HepG2 (cell line): ENCODE data around the gene WDR54. TPM values are rescaled to one million over a fixed set of nuclear protein-coding genes. Genes with fewer than 3 reads are reported as not detected.
A peak's percentile ranks its signal among the peaks of the same experiment; 100 is the strongest.

Source experiments
- ELF1 ChIP-seq: sonication (generic); formaldehyde crosslinking; IDR thresholded peaks from 2 replicates; pipeline ENCODE4 v1.4.0; 2020; ENCODE audit warnings: missing genetic modification reagents
- FLYWCH1 ChIP-seq: sonication (generic); formaldehyde crosslinking; IDR thresholded peaks from 2 replicates; pipeline ENCODE4 v1.8.1; 2023; ENCODE audit warnings: mild to moderate bottlenecking, missing genetic modification reagents
- FOXO1 ChIP-seq: sonication (generic); formaldehyde crosslinking; IDR thresholded peaks from 2 replicates; pipeline ENCODE4 v1.4.0; 2020; ENCODE audit warnings: missing genetic modification reagents
- GABPA ChIP-seq, 2 experiments: IDR thresholded peaks; 2 replicates each; pipeline ENCODE4 v1.6.1; 2011 to 2016; ENCODE audit warnings: low read depth in 2 of 2, low read length in 1 of 2, missing biosample characterization in 1 of 2, missing genetic modification characterization in 1 of 2
- HIVEP1 ChIP-seq: sonication (generic); formaldehyde crosslinking; IDR thresholded peaks from 2 replicates; pipeline ENCODE4 v1.4.0; 2020; ENCODE audit warnings: mild to moderate bottlenecking, missing genetic modification reagents
- HOXA3 ChIP-seq: sonication (generic); formaldehyde crosslinking; IDR thresholded peaks from 2 replicates; pipeline ENCODE4 v1.5.0; 2020; ENCODE audit warnings: missing genetic modification reagents
- HOXA7 ChIP-seq: sonication (generic); formaldehyde crosslinking; IDR thresholded peaks from 2 replicates; pipeline ENCODE4 v1.8.1; 2022; ENCODE audit warnings: mild to moderate bottlenecking, missing genetic modification reagents, moderate library complexity
- IRF1 ChIP-seq: sonication (generic); formaldehyde crosslinking; IDR thresholded peaks from 2 replicates; pipeline ENCODE4 v1.4.0; 2020; ENCODE audit warnings: low read depth, mild to moderate bottlenecking, missing genetic modification reagents
- MLXIP ChIP-seq: sonication (generic); formaldehyde crosslinking; IDR thresholded peaks from 2 replicates; pipeline ENCODE4 v1.9.0; 2021; ENCODE audit warnings: missing genetic modification reagents, borderline replicate concordance
- NCOA2 ChIP-seq: sonication (generic); formaldehyde crosslinking; IDR thresholded peaks from 2 replicates; pipeline ENCODE4 v1.8.0; 2022; ENCODE audit warnings: inconsistent platforms
- PCBP1 ChIP-seq: fragments of 200-400 bp; formaldehyde crosslinking; IDR thresholded peaks from 2 replicates; pipeline ENCODE4 v1.6.1; 2017; ENCODE audit warnings: mild to moderate bottlenecking, low read depth, low read length, borderline replicate concordance
- TBP ChIP-seq: sonication (generic); formaldehyde crosslinking; IDR thresholded peaks from 2 replicates; pipeline ENCODE4 v1.5.0; 2020; ENCODE audit warnings: missing genetic modification reagents
- TERF1 ChIP-seq: sonication (generic); formaldehyde crosslinking; IDR thresholded peaks from 2 replicates; pipeline ENCODE4 v1.8.0; 2022; ENCODE audit warnings: mild to moderate bottlenecking, missing genetic modification reagents, moderate library complexity
- THAP8 ChIP-seq: sonication (generic); formaldehyde crosslinking; IDR thresholded peaks from 2 replicates; pipeline ENCODE4 v1.5.1; 2020; ENCODE audit warnings: missing genetic modification reagents, mild to moderate bottlenecking, borderline replicate concordance
- ZBTB20 ChIP-seq: sonication (generic); formaldehyde crosslinking; IDR thresholded peaks from 2 replicates; pipeline ENCODE4 v1.8.1; 2023; ENCODE audit warnings: missing genetic modification reagents, low read depth, mild to moderate bottlenecking, borderline replicate concordance
- ZBTB39 ChIP-seq: sonication (generic); formaldehyde crosslinking; IDR thresholded peaks from 2 replicates; pipeline ENCODE4 v1.5.0; 2020; ENCODE audit warnings: missing genetic modification reagents
- ZC3H4 ChIP-seq: sonication (generic); formaldehyde crosslinking; IDR thresholded peaks from 2 replicates; pipeline ENCODE4 v1.4.0; 2020; ENCODE audit warnings: missing genetic modification reagents, borderline replicate concordance
- ZNF230 ChIP-seq: sonication (generic); formaldehyde crosslinking; IDR thresholded peaks from 2 replicates; pipeline ENCODE4 v1.4.0; 2020; ENCODE audit warnings: mild to moderate bottlenecking, missing genetic modification reagents
- ZNF24 ChIP-seq: fragments of 450-650 bp; IDR thresholded peaks from 2 replicates; pipeline ENCODE4 v1.6.1; 2017; ENCODE audit warnings: antibody characterized with exemption, mild to moderate bottlenecking
- ZNF292 ChIP-seq: sonication (generic); formaldehyde crosslinking; IDR thresholded peaks from 2 replicates; pipeline ENCODE4 v1.8.1; 2022; ENCODE audit warnings: mild to moderate bottlenecking, low read depth, missing genetic modification reagents, borderline replicate concordance
- ZNF615 ChIP-seq: sonication (generic); formaldehyde crosslinking; IDR thresholded peaks from 2 replicates; pipeline ENCODE4 v1.5.0; 2020; ENCODE audit warnings: mild to moderate bottlenecking, missing genetic modification reagents, borderline replicate concordance
- polyA plus RNA-seq, 8 experiments: library from polyadenylated mRNA; depleted of rRNA in 3 of 8; stranded (reverse) in 7 of 8; unstranded in 1 of 8; fragments of >200 nt; fragmentation: Illumina TruSeq in 4 of 8; extraction: Trizol in 4 of 8; gene quantifications; 2 replicates each; pipeline versions ENCODE4 v1.2.1 to v1.2.3, GENCODE V29; 2011 to 2016; ENCODE audit warnings: low read depth in 4 of 8, missing spikeins in 1 of 8, mixed read lengths in 1 of 8; ENCODE audit not compliant: insufficient read depth in 1 of 8
- total RNA-seq, 5 experiments: library from RNA; depleted of rRNA; stranded (reverse); fragments of >200 nt; fragmentation: Illumina TruSeq; extraction: Trizol; gene quantifications; 2 replicates each; pipeline ENCODE4 v1.2.3, GENCODE V29; 2016; ENCODE audit warnings: low read depth in 1 of 5

Gene WDR54
- total and polyA plus RNA-seq, 2 of the 13 experiments (the other 11 are each of a cell fraction or from before 2014, with no cell fraction given), result 2.0 to 17.3 TPM

- peak; percentile 84; the same call in 1 of the 2 replicates for TF ChIP-seq ZBTB39 (CRISPR knock-in tag)
- peak; percentile 55 for TF ChIP-seq NCOA2 (CRISPR knock-in tag)
- TF ChIP-seq ZBTB20 (CRISPR knock-in tag), result peak; percentile 91
- peak; percentile 42; the same call in 1 of the 2 replicates for TF ChIP-seq PCBP1
- TF ChIP-seq IRF1, result peak; percentile 54; the same call in 1 of the 2 replicates
- TF ChIP-seq ELF1 (CRISPR knock-in tag), result peak; percentile 96
- TF ChIP-seq HIVEP1 (CRISPR knock-in tag), result peak; percentile 98
- TF ChIP-seq ZNF230 (CRISPR knock-in tag), result peak; percentile 82
- TF ChIP-seq HOXA7 (CRISPR knock-in tag), result no peak
- no peak for TF ChIP-seq ZC3H4 (CRISPR knock-in tag)
- peak; percentile 86 for TF ChIP-seq HOXA3
- TF ChIP-seq TBP, result no peak
- 0 out of 2 replicates have a peak, but pooled peaks have one; percentile 59 for TF ChIP-seq THAP8
- TF ChIP-seq MLXIP (CRISPR knock-in tag), result peak; percentile 85; the same call in 1 of the 2 replicates
- 0 out of 2 replicates have a peak, but pooled peaks have one; percentile 23 for TF ChIP-seq ZNF24
- TF ChIP-seq FOXO1 (CRISPR knock-in tag), result no peak; the same call in none of the 2 replicates
- TF ChIP-seq ZNF292 (CRISPR knock-in tag), result peak; percentile 56; the same call in 1 of the 2 replicates
- TF ChIP-seq FLYWCH1 (CRISPR knock-in tag), result peak; percentile 78; the same call in 1 of the 2 replicates
- TF ChIP-seq ZNF615 (CRISPR knock-in tag), result no peak
- no peak for TF ChIP-seq TERF1
- TF ChIP-seq GABPA (IDR thresholded peaks at IDR 0.05; ENCODE audit: low read depth, low read length), result peak; percentile 54
- peak; percentile 80 for TF ChIP-seq GABPA (CRISPR knock-in tag; IDR thresholded peaks at IDR 0.05; ENCODE audit: low read depth)
These were observed 19.0 kb downstream of the WDR54 start (continued) for GRCh38 chr2:74440378-74441169.
